ENCODE data around the gene IZUMO4. TPM values are rescaled to one million over a fixed set of nuclear protein-coding genes. Genes with fewer than 3 reads are reported as not detected.

Gene IZUMO4
- total RNA-seq, 1 experiment from 2014 or later, result 1.5 TPM

DNA sequence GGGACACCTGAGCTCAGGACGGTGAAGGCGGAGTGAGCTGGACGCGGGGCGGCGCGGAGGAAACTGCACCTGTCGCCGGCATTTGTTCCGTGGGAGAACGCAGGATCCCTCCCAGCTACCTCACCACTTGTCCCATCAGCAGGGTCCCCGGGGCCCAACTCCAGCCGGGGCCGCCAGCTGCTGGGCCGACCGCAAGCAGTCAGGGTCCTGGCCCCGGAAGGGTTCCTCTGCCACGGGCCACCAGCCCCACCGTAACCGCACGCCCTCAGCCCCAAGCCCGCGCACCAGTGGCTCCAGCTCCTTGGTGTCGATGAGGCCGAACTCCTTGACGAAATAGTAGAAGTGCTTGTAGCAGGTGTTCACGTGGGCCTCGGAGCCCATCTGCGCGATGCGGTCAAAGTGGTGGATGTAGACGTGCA lies 20.2 kb upstream of the IZUMO4 start:
- intact Hi-C loops (cut with micrococcal nuclease; ENCODE audit: unreplicated experiment), result no loop called here
- H3K27me3 ChIP-seq (ENCODE audit: insufficient read depth, low read depth), result no peaks in the 10 kb centered on the region
- no peak overlapping the region for H3K4me2 ChIP-seq
- no peaks in the 10 kb centered on the region for H3F3A ChIP-seq (ENCODE audit: insufficient read depth, low read depth)
- no peaks in the 10 kb centered on the region for H3K4me1 ChIP-seq (replicated peaks; ENCODE audit: insufficient read depth)
- H2AFZ ChIP-seq, result no peak overlapping the region
- no peaks in the 10 kb centered on the region for H3K36me3 ChIP-seq (ENCODE audit: low read depth)
- H3K27ac ChIP-seq, result no peak overlapping the region
- ChIA-PET CTCF (no interaction called here), POLR2A (ENCODE audit: unreplicated experiment) (no interaction called here)
- DNase-seq, result no peak
- TF ChIP-seq EZH2 (IDR thresholded peaks at IDR 0.05; ENCODE audit: low read depth), result no peak
- no peak for TF ChIP-seq CTCF (conservative IDR thresholded peaks at IDR 0.05)
- H3K9me2 ChIP-seq (ENCODE audit: insufficient read depth), result no peaks in the 10 kb centered on the region
- BruUV-seq (replicated peaks), result no TSS peak
- no peaks in the 10 kb centered on the region for H3K79me2 ChIP-seq (ENCODE audit: low read depth)
- H3K9me3 ChIP-seq (ENCODE audit: insufficient read depth, low read depth), result no peaks in the 10 kb centered on the region
- no peaks in the 10 kb centered on the region for H4K20me1 ChIP-seq (ENCODE audit: insufficient read depth)
- H3K4me3 ChIP-seq, result no peak overlapping the region

- no peaks in the 10 kb centered on the region for H3K9me3 ChIP-seq (ENCODE audit: insufficient read depth, low read depth)
- no peaks in the 10 kb centered on the region for H3K79me2 ChIP-seq (ENCODE audit: low read depth)
- POLR2A ChIA-PET (ENCODE audit: unreplicated experiment), result no interaction called here
- CTCF ChIA-PET, result no interaction called here
- H3F3A ChIP-seq (ENCODE audit: insufficient read depth, low read depth), result no peaks in the 10 kb centered on the region
- no peak overlapping the region for H3K27ac ChIP-seq
- no peaks in the 10 kb centered on the region for H4K20me1 ChIP-seq (ENCODE audit: insufficient read depth)
- H3K9me2 ChIP-seq (ENCODE audit: insufficient read depth), result no peaks in the 10 kb centered on the region
- DNase-seq, result no peak
- no TSS peak for BruUV-seq (replicated peaks)
- H3K4me2 ChIP-seq, result no peak overlapping the region
- TF ChIP-seq EZH2 (IDR thresholded peaks at IDR 0.05; ENCODE audit: low read depth), result no peak
- TF ChIP-seq CTCF (conservative IDR thresholded peaks at IDR 0.05), result no peak
- H3K4me1 ChIP-seq (replicated peaks; ENCODE audit: insufficient read depth), result no peaks in the 10 kb centered on the region
- H3K27me3 ChIP-seq (ENCODE audit: insufficient read depth, low read depth), result no peaks in the 10 kb centered on the region
- no peak overlapping the region for H3K4me3 ChIP-seq
- no peak overlapping the region for H2AFZ ChIP-seq
- no peaks in the 10 kb centered on the region for H3K36me3 ChIP-seq (ENCODE audit: low read depth)
- intact Hi-C loops (cut with micrococcal nuclease; ENCODE audit: unreplicated experiment), result no loop called here
These were observed 19.3 kb upstream of the IZUMO4 start for GRCh38 chr19:2077398-2077797.

GRCh38 chr19:2077833-2078619 lies 18.7 kb upstream of the IZUMO4 start:
- POLR2A ChIA-PET (ENCODE audit: unreplicated experiment), result interaction anchor here (0.6 kb wide), 1 partner anchor 74 kb away, joined by 11 read pairs; no protein-coding TSS in a partner anchor
- CTCF ChIA-PET, result no interaction called here
- Histone ChIP-seq H3F3A (ENCODE audit: insufficient read depth, low read depth) (no peaks in the 10 kb centered on the region), H3K4me3 (no peak overlapping the region), H3K79me2 (ENCODE audit: low read depth) (no peaks in the 10 kb centered on the region), H3K27ac (no peak overlapping the region), H3K4me1 (replicated peaks; ENCODE audit: insufficient read depth) (no peaks in the 10 kb centered on the region), H3K36me3 (ENCODE audit: low read depth) (no peaks in the 10 kb centered on the region), H4K20me1 (ENCODE audit: insufficient read depth) (no peaks in the 10 kb centered on the region), H3K9me2 (ENCODE audit: insufficient read depth) (no peaks in the 10 kb centered on the region), H2AFZ (no peak overlapping the region), H3K27me3 (ENCODE audit: insufficient read depth, low read depth) (no peaks in the 10 kb centered on the region), H3K9me3 (ENCODE audit: insufficient read depth, low read depth) (no peaks in the 10 kb centered on the region), H3K4me2 (no peak overlapping the region)
- BruUV-seq (replicated peaks), result no TSS peak
- TF ChIP-seq EZH2 (IDR thresholded peaks at IDR 0.05; ENCODE audit: low read depth) (no peak), CTCF (conservative IDR thresholded peaks at IDR 0.05) (no peak)
- DNase-seq, result no peak
- intact Hi-C loops (cut with micrococcal nuclease; ENCODE audit: unreplicated experiment), result no loop called here

Data from PC-9 (cell line).